Pulmonary artery endothelial cell (primary cell): Measurements from ENCODE around the gene RAPGEF3. TPM values are rescaled to one million over a fixed set of nuclear protein-coding genes. Genes with fewer than 3 reads are reported as not detected.

Source experiments
- DNase-seq: peaks from one replicate; pipeline ENCODE4 v3.0.0-alpha.2; 2011; ENCODE audit warnings: low read depth, low spot score
- total RNA-seq: library from RNA; depleted of rRNA; stranded (reverse); fragments of >200 nt; gene quantifications from 2 replicates; pipeline ENCODE4 v1.2.3, GENCODE V29; 2014

The RAPGEF3 gene
- total RNA-seq, 1 donor from 2014 or later, result 17.0 TPM

GRCh38 chr12:47777151-47777550 is 18.5 kb upstream of the RAPGEF3 start:
- DNase-seq, result no peak

- no peak for DNase-seq
Observed at GRCh38 chr12:47776471-47777143, 17.9 kb upstream of the RAPGEF3 start.

- no peak for DNase-seq
Observed at GRCh38 chr12:47775100-47775911, 16.6 kb upstream of the RAPGEF3 start.

DNA sequence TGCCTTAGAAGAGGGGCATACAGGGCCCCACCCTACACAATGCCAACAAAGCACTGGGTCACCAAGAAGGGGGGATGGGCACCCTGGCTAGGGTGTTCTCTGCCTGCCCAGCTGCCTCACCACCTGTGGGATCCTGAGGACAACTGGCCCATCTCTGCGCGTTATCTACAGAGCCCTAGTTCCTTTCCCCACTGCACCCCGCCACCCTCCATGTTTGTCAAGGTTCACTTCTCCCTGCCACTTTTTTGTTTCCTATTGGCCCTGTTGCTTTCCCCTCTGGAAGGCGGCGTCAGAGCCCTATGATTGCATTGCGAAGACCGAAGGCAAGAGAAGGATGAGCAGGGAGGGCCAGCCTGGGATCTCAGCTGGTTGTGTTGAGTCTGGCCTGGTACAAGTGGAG is 16.0 kb upstream of the RAPGEF3 start:
- no peak for DNase-seq

DNA sequence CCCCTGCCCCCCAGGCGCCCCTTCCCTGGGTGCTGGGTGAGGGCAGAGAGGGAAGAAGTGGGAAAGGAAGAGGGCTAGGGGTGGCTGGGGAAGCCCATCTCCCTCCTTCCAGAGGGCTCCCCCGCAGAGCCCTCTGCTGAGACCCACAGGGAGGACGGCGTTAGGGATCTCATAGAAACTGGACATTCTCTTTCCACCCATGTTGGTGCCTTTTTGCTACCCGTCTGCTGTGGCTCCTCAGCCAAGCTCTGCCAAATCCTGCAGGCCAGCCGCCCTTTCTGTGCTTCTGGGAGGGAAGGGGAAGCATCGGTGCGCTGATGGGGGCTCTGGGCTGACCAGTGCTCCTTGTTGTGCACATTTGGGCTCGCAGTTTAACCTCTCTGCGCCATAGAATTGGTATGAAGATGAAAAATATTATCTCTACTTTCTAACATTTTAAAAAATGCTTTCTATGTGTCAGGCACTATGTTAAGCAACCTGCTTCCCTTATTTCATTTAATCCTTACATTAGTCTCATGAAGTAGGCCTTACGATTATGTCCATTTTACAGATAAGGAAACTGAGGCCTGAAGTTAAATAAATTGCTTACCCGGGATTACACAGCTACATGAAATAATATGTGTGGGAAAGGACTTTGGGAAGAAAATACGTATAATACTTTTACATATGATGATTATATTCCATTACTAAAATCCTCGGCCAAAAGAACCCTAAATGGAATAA is 15.3 kb upstream of the RAPGEF3 start:
- DNase-seq, result no peak

GRCh38 chr12:47773062-47773857 is 14.6 kb upstream of the RAPGEF3 start, which contains the start of gene SLC48A1:
SLC48A1 (plus strand) TSS chr12:47773238; CDS start chr12:47773305, 67 bp downstream.
- no peak for DNase-seq

- no peak for DNase-seq
Observed at GRCh38 chr12:47772738-47773061, 14.0 kb upstream of the RAPGEF3 start.

DNA sequence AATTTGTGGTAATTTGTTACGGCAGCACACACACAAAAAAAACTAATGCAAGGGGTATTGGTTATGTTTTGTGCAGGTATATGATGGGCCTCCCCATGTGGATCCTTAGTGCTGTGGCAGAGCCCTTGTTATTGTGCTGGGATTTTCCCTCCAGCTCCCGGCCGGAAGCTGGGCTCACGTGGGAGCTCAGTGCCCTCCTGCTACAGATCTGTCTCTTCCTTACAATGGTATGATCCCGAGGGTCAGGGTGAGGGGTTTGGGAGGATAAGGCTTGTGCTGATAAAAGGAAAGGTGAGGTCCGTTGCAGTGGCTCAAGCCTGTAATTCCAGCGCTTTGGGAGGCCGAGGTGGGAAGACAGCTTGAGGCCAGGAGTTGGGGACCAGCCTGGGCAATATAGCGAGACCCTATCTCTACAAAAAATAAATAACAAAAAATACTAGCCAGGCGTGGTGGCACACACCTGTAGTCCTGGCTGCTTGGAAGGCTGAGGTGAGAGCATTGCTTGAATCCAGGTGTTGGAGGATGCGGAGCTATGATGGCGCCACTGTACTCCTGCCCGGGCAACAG is 13.5 kb upstream of the RAPGEF3 start:
- no peak for DNase-seq

GRCh38 chr12:47771304-47771703 is 12.6 kb upstream of the RAPGEF3 start:
- DNase-seq, result no peak

- no peak for DNase-seq
Observed at GRCh38 chr12:47770086-47770726, 11.5 kb upstream of the RAPGEF3 start.

GRCh38 chr12:47769234-47770085 is 10.8 kb upstream of the RAPGEF3 start:
- DNase-seq, result no peak

- DNase-seq, result no peak
Observed at GRCh38 chr12:47768323-47768811, 9.7 kb upstream of the RAPGEF3 start.

DNA sequence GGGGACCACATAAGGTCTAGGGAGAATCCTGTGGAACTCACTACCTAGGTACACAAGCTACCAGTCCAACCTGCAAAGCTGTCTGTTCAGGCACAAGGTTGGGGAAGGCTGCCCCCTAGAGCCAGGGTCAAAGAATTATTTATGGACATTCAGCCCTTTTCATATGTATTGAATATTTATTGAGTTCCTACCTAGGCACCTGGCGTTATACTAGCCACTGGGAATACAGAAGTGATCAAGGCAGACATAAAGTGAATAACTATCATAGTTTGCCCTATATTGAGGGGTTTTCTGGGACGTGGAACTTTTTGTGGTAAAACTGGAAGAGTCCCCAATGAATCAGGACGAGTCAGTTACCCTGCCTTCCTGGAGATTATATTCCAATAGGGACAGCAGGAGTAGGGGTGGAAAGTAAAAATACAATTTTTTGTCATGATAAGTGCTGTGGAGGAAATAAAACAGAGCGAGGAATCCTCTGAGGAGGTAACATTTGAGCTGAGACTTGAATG is 8.6 kb upstream of the RAPGEF3 start:
- no peak for DNase-seq

GRCh38 chr12:47766502-47767215 is 8.0 kb upstream of the RAPGEF3 start:
- DNase-seq, result no peak

- DNase-seq, result no peak
Observed at GRCh38 chr12:47763481-47764346, 5.0 kb upstream of the RAPGEF3 start.

- no peak for DNase-seq
Observed at GRCh38 chr12:47762850-47763465, 4.3 kb upstream of the RAPGEF3 start.

GRCh38 chr12:47758584-47758833 is 171 bp downstream of the RAPGEF3 start:
- no peak for DNase-seq
